K562 (cell line): ENCODE data around the gene MYH11.

Source experiments
- KLF10 ChIP-seq: fragments of 250-450 bp; sonication (Bioruptor Pico); IDR thresholded peaks from 2 replicates; pipeline ENCODE4 v1.6.1; 2021; ENCODE audit warnings: matching md5 sums
- NR2C2 ChIP-seq, 2 experiments: fragments of 200-800 bp in 1 of 2; sonication (Bioruptor generic) in 1 of 2; sonication (generic) in 1 of 2; formaldehyde crosslinking in 1 of 2; IDR thresholded peaks; 2 replicates each; pipeline versions ENCODE4 v1.6.1 to v1.8.0; 2016 to 2022; ENCODE audit warnings: mild to moderate bottlenecking in 1 of 2, missing compliant biosample characterization in 1 of 2, missing genetic modification characterization in 1 of 2, missing genetic modification reagents in 1 of 2
- PHTF2 ChIP-seq: fragments of 250-450 bp; sonication (Bioruptor Pico); IDR thresholded peaks from 2 replicates; pipeline ENCODE4 v1.5.0; 2021; ENCODE audit warnings: mild to moderate bottlenecking
- POLR2AphosphoS5 ChIP-seq: IDR thresholded peaks from 2 replicates; pipeline ENCODE4 v1.6.1; 2011; ENCODE audit warnings: mild to moderate bottlenecking, low read depth, low read length, moderate library complexity; ENCODE audit not compliant: control insufficient read depth, insufficient read depth
- RNF2 ChIP-seq: sonication (generic); IDR thresholded peaks from 2 replicates; pipeline ENCODE4 v1.6.1; 2016
- SFPQ ChIP-seq: fragments of 200-400 bp; formaldehyde crosslinking; IDR thresholded peaks from 2 replicates; pipeline ENCODE4 v1.6.1; 2017; ENCODE audit warnings: mild to moderate bottlenecking, low read depth, low read length, moderate library complexity
- TEAD1 ChIP-seq, 2 experiments: fragments of 450-650 bp in 1 of 2; sonication (generic) in 1 of 2; formaldehyde crosslinking; IDR thresholded peaks; 2 replicates each; pipeline versions ENCODE4 v1.4.0 to v1.8.0; 2020 to 2022; ENCODE audit warnings: mild to moderate bottlenecking in 2 of 2, missing genetic modification reagents in 1 of 2
- TFE3 ChIP-seq: fragments of 450-650 bp; formaldehyde crosslinking; IDR thresholded peaks from 2 replicates; pipeline ENCODE4 v1.4.0; 2020; ENCODE audit warnings: mild to moderate bottlenecking, mixed read lengths
- ZBTB7A ChIP-seq: IDR thresholded peaks from 2 replicates; pipeline ENCODE4 v1.6.1; 2011; ENCODE audit warnings: low read depth, mild to moderate bottlenecking, low read length, moderate library complexity, borderline replicate concordance; ENCODE audit not compliant: control insufficient read depth
- TF ChIP-seq, protein P1 (sequence below), 3 experiments: IDR thresholded peaks in 2 of 3; conservative IDR thresholded peaks in 1 of 3; 2 replicates each; pipeline ENCODE4 v1.5.1; 2011 to 2012; ENCODE audit warnings: low read length in 3 of 3, mild to moderate bottlenecking in 3 of 3, control low read depth in 2 of 3, improper control_type of control experiment in 1 of 3, inconsistent platforms in 1 of 3, low read depth in 1 of 3, mixed read lengths in 1 of 3, moderate library complexity in 1 of 3; ENCODE audit not compliant: insufficient read depth in 2 of 3

- no peak for TF ChIP-seq NR2C2 (CRISPR knock-in tag; IDR thresholded peaks at IDR 0.05)
- TF ChIP-seq NR2C2 (tag; IDR thresholded peaks at IDR 0.05), result no peak
- no peak for TF ChIP-seq TFE3 (CRISPR knock-in tag)
- no peak for TF ChIP-seq POLR2AphosphoS5
- TF ChIP-seq PHTF2 (CRISPR knock-in tag), result no peak
- TF ChIP-seq KLF10 (CRISPR knock-in tag), result no peak
- TF ChIP-seq TEAD1 (CRISPR knock-in tag; IDR thresholded peaks at IDR 0.05), result no peak
- TF ChIP-seq SFPQ, result no peak
- TF ChIP-seq, protein P1, sequence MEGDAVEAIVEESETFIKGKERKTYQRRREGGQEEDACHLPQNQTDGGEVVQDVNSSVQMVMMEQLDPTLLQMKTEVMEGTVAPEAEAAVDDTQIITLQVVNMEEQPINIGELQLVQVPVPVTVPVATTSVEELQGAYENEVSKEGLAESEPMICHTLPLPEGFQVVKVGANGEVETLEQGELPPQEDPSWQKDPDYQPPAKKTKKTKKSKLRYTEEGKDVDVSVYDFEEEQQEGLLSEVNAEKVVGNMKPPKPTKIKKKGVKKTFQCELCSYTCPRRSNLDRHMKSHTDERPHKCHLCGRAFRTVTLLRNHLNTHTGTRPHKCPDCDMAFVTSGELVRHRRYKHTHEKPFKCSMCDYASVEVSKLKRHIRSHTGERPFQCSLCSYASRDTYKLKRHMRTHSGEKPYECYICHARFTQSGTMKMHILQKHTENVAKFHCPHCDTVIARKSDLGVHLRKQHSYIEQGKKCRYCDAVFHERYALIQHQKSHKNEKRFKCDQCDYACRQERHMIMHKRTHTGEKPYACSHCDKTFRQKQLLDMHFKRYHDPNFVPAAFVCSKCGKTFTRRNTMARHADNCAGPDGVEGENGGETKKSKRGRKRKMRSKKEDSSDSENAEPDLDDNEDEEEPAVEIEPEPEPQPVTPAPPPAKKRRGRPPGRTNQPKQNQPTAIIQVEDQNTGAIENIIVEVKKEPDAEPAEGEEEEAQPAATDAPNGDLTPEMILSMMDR (IDR thresholded peaks at IDR 0.05 in 2 of 3, conservative IDR thresholded peaks at IDR 0.05 in 1 of 3; ENCODE audit: insufficient read depth in 2 of 3, low read depth in 1 of 3, low read length in 3 of 3), result no peak
- TF ChIP-seq ZBTB7A, result no peak
- no peak for TF ChIP-seq RNF2
These were observed 191.7 kb downstream of the MYH11 start for GRCh38 chr16:15665107-15665506.
